ENCODE data around the gene SLC22A1. TPM values are rescaled to one million over a fixed set of nuclear protein-coding genes. Genes with fewer than 3 reads are reported as not detected.
"Not testable (repeated sequence)": the region's sequence is repeated elsewhere in the genome, so short reads cannot be mapped to it uniquely, and the experiment has no call there.

The SLC22A1 gene
- total RNA-seq, 2 experiments from 2014 or later, result not detected

- Mint-ChIP-seq H3K9me3 (no peaks in the 10 kb centered on the region), H3K4me1 (ENCODE audit: low read depth) (peaks cover 1% of the 10 kb centered on the region), H3K4me3 (no peak overlapping the region), H3K27ac (no peak overlapping the region), H3K27me3 (ENCODE audit: low read depth) (no peaks in the 10 kb centered on the region), H3K36me3 (ENCODE audit: low read depth) (peaks cover 53% of the 10 kb centered on the region)
- DNase-seq, result no peak
- intact Hi-C loops (cut with micrococcal nuclease), result no loop called here
- CTCF ChIA-PET, result no interaction called here
Measured at GRCh38 chr6:160085713-160086505, 35.7 kb upstream of the SLC22A1 start.

GRCh38 chr6:160086754-160087153 lies 34.9 kb upstream of the SLC22A1 start:
- Mint-ChIP-seq H3K27ac (no peak overlapping the region), H3K9me3 (no peaks in the 10 kb centered on the region), H3K36me3 (ENCODE audit: low read depth) (peaks cover 49% of the 10 kb centered on the region), H3K27me3 (ENCODE audit: low read depth) (no peaks in the 10 kb centered on the region), H3K4me3 (no peak overlapping the region), H3K4me1 (ENCODE audit: low read depth) (peaks cover 1% of the 10 kb centered on the region)
- DNase-seq, result no peak
- intact Hi-C loops (cut with micrococcal nuclease), result no loop called here
- CTCF ChIA-PET, result interaction anchor here (1.1 kb wide), 1 partner anchor 12 kb away, joined by 3 read pairs; no protein-coding TSS in a partner anchor

- Mint-ChIP-seq H3K27me3 (ENCODE audit: low read depth) (no peaks in the 10 kb centered on the region), H3K36me3 (ENCODE audit: low read depth) (peaks cover 44% of the 10 kb centered on the region), H3K4me1 (ENCODE audit: low read depth) (peaks cover 1% of the 10 kb centered on the region), H3K27ac (no peak overlapping the region), H3K4me3 (no peak overlapping the region), H3K9me3 (no peaks in the 10 kb centered on the region)
- intact Hi-C loops (cut with micrococcal nuclease), result loop anchor here (1.0 kb wide), 1 partner anchor 368 kb away; no protein-coding TSS in a partner anchor
- no peak for DNase-seq
- CTCF ChIA-PET, result interaction anchor here (0.6 to 1.2 kb wide), 2 partner anchors 14 to 363 kb away, joined by 4 read pairs; no protein-coding TSS in a partner anchor
Measured at GRCh38 chr6:160088069-160088783, 33.4 kb upstream of the SLC22A1 start.

GRCh38 chr6:160088784-160089533 lies 32.7 kb upstream of the SLC22A1 start:
- Mint-ChIP-seq H3K27ac (no peak overlapping the region), H3K36me3 (ENCODE audit: low read depth) (peaks cover 41% of the 10 kb centered on the region), H3K9me3 (no peaks in the 10 kb centered on the region), H3K27me3 (ENCODE audit: low read depth) (no peaks in the 10 kb centered on the region), H3K4me3 (no peak overlapping the region), H3K4me1 (ENCODE audit: low read depth) (peaks cover 1% of the 10 kb centered on the region)
- DNase-seq, result no peak
- intact Hi-C loops (cut with micrococcal nuclease), result loop anchor here (1.0 kb wide), 1 partner anchor 367 kb away; no protein-coding TSS in a partner anchor
- CTCF ChIA-PET, result interaction anchor here (0.6 to 1.2 kb wide), 2 partner anchors 14 to 362 kb away, joined by 4 read pairs; no protein-coding TSS in a partner anchor

- Mint-ChIP-seq H3K9me3 (no peaks in the 10 kb centered on the region), H3K36me3 (ENCODE audit: low read depth) (peaks cover 37% of the 10 kb centered on the region), H3K27me3 (ENCODE audit: low read depth) (no peaks in the 10 kb centered on the region), H3K27ac (no peak overlapping the region), H3K4me3 (no peak overlapping the region), H3K4me1 (ENCODE audit: low read depth) (peaks cover 1% of the 10 kb centered on the region)
- DNase-seq, result no peak
- CTCF ChIA-PET, result interaction anchor here (1.2 kb wide), 1 partner anchor 13 kb away, joined by 4 read pairs; no protein-coding TSS in a partner anchor
- intact Hi-C loops (cut with micrococcal nuclease), result no loop called here
Measured at GRCh38 chr6:160089534-160089897, 32.1 kb upstream of the SLC22A1 start.

GRCh38 chr6:160090442-160091239 lies 31.0 kb upstream of the SLC22A1 start:
- H3K4me1 Mint-ChIP-seq (ENCODE audit: low read depth); H3K27ac Mint-ChIP-seq; DNase-seq; H3K9me3 Mint-ChIP-seq; CTCF ChIA-PET; H3K27me3 Mint-ChIP-seq (ENCODE audit: low read depth); H3K4me3 Mint-ChIP-seq; intact Hi-C loops (cut with micrococcal nuclease): not testable (repeated sequence)
- H3K36me3 Mint-ChIP-seq (ENCODE audit: low read depth), result peaks cover 35% of the 10 kb centered on the region

GRCh38 chr6:160092176-160092575 lies 29.4 kb upstream of the SLC22A1 start:
- intact Hi-C loops (cut with micrococcal nuclease); DNase-seq; H3K9me3 Mint-ChIP-seq; H3K27ac Mint-ChIP-seq; H3K4me1 Mint-ChIP-seq (ENCODE audit: low read depth); H3K4me3 Mint-ChIP-seq; H3K27me3 Mint-ChIP-seq (ENCODE audit: low read depth): not testable (repeated sequence)
- peaks cover 39% of the 10 kb centered on the region for H3K36me3 Mint-ChIP-seq (ENCODE audit: low read depth)
- CTCF ChIA-PET, result interaction anchor here (0.6 kb wide), 1 partner anchor 80 kb away, joined by 3 read pairs; no protein-coding TSS in a partner anchor

- DNase-seq, result no peak
- intact Hi-C loops (cut with micrococcal nuclease), result no loop called here
- H3K4me1 Mint-ChIP-seq (ENCODE audit: low read depth), result no peaks in the 10 kb centered on the region
- peaks cover 38% of the 10 kb centered on the region for H3K36me3 Mint-ChIP-seq (ENCODE audit: low read depth)
- CTCF ChIA-PET, result interaction anchor here (0.6 to 0.7 kb wide), 2 partner anchors 19 to 80 kb away, joined by 3 read pairs; no protein-coding TSS in a partner anchor
- H3K4me3 Mint-ChIP-seq, result no peak overlapping the region
- no peaks in the 10 kb centered on the region for H3K9me3 Mint-ChIP-seq
- H3K27me3 Mint-ChIP-seq (ENCODE audit: low read depth), result no peaks in the 10 kb centered on the region
- no peak overlapping the region for H3K27ac Mint-ChIP-seq
Measured at GRCh38 chr6:160092602-160093001, 29.0 kb upstream of the SLC22A1 start.

- H3K36me3 Mint-ChIP-seq (ENCODE audit: low read depth), result peaks cover 40% of the 10 kb centered on the region
- no peak for DNase-seq
- intact Hi-C loops (cut with micrococcal nuclease), result no loop called here
- CTCF ChIA-PET, result interaction anchor here (0.7 kb wide), 1 partner anchor 19 kb away, joined by 3 read pairs; no protein-coding TSS in a partner anchor
- H3K9me3 Mint-ChIP-seq, result no peaks in the 10 kb centered on the region
- no peaks in the 10 kb centered on the region for H3K27me3 Mint-ChIP-seq (ENCODE audit: low read depth)
- peaks cover 2% of the 10 kb centered on the region for H3K4me1 Mint-ChIP-seq (ENCODE audit: low read depth)
- H3K27ac Mint-ChIP-seq, result no peak overlapping the region
- H3K4me3 Mint-ChIP-seq, result no peak overlapping the region
Measured at GRCh38 chr6:160093061-160093460, 28.6 kb upstream of the SLC22A1 start.

- CTCF ChIA-PET, result interaction anchor here (1.0 kb wide), 1 partner anchor 22 kb away, joined by 5 read pairs; no protein-coding TSS in a partner anchor
- no peaks in the 10 kb centered on the region for H3K27me3 Mint-ChIP-seq (ENCODE audit: low read depth)
- DNase-seq, result no peak
- peaks cover 41% of the 10 kb centered on the region for H3K36me3 Mint-ChIP-seq (ENCODE audit: low read depth)
- intact Hi-C loops (cut with micrococcal nuclease), result no loop called here
- H3K9me3 Mint-ChIP-seq, result no peaks in the 10 kb centered on the region
- H3K27ac Mint-ChIP-seq, result no peak overlapping the region
- H3K4me3 Mint-ChIP-seq, result no peak overlapping the region
- H3K4me1 Mint-ChIP-seq (ENCODE audit: low read depth), result peaks cover 7% of the 10 kb centered on the region
Measured at GRCh38 chr6:160093946-160094345, 27.7 kb upstream of the SLC22A1 start.

GRCh38 chr6:160095146-160095845 lies 26.3 kb upstream of the SLC22A1 start:
- H3K4me1 Mint-ChIP-seq (ENCODE audit: low read depth), result peaks cover 14% of the 10 kb centered on the region
- H3K36me3 Mint-ChIP-seq (ENCODE audit: low read depth), result peaks cover 34% of the 10 kb centered on the region
- DNase-seq, result no peak
- H3K9me3 Mint-ChIP-seq, result no peaks in the 10 kb centered on the region
- H3K27me3 Mint-ChIP-seq (ENCODE audit: low read depth), result no peaks in the 10 kb centered on the region
- H3K27ac Mint-ChIP-seq, result no peak overlapping the region
- intact Hi-C loops (cut with micrococcal nuclease), result no loop called here
- no peak overlapping the region for H3K4me3 Mint-ChIP-seq
- CTCF ChIA-PET, result interaction anchor here (1.6 kb wide), 1 partner anchor 25 kb away, joined by 4 read pairs; no protein-coding TSS in a partner anchor

Measured in activated naive CD4-positive, alpha-beta T cell treated with anti-CD3 and anti-CD28 coated beads for 36 hours (primary cell).